ENCODE results near the gene ATP4A.

Gene ATP4A

DNA sequence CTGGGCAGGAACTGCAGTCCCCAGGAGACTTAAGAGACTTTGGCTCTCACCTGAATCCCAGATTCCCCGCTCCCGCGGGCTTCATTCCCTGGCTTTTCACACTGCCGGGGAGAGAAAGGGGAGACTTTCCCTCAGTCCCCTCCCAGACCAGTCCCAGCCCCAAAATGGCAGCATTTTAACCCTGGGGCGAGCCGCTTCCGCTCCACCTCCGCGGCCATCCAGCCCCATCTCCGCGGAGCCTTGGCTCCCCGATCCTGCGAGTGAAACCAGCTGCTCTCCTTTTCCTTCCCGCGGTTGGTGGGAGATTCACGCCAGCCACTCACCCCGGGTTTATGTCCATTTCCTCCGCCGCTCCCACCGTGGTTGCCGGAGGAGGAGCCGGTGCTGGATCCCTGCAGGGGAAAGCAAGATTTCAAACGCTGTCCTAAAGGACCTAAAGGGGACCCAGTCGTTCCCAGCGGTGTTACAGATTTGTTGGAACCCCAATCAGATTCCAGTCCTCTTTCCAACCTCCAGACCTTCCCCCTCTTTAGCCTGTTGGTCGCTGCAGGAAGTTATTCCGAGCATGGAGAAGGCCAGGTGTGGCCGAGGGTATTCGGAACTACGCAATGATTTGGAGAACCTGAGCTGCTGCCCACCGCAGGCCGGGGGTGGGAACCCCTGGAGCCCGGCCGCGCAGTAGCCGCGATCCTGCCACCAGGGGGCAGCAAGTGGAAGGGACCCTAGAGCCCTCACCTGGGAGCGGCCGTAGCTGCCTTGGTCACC, 53.4 kb downstream of the ATP4A start:
- peaks cover 13% of the 10 kb centered on the region for H3K27me3 ChIP-seq (ENCODE audit: control insufficient read depth, insufficient read depth, low read length)
- peak overlapping the region; percentile 11 for H3K27ac ChIP-seq (ENCODE audit: low read depth, low read length)

GRCh38 chr19:35509018-35509652, 54.3 kb downstream of the ATP4A start:
- Histone ChIP-seq H3K4me3 (ENCODE audit: low read length) (peak overlapping the region; percentile 58), H3K4me1 (ENCODE audit: control insufficient read depth, insufficient read depth, low read length) (no peaks in the 10 kb centered on the region), H3K27ac (ENCODE audit: low read depth, low read length) (no peak overlapping the region), H3K36me3 (ENCODE audit: control insufficient read depth, insufficient read depth, low read length) (no peaks in the 10 kb centered on the region), H3K27me3 (ENCODE audit: control insufficient read depth, insufficient read depth, low read length) (peaks cover 13% of the 10 kb centered on the region), H3K9ac (ENCODE audit: low read length) (no peak overlapping the region)

More for the DNA sequence above, 53.4 kb downstream of the ATP4A start:
- Histone ChIP-seq H3K36me3 (ENCODE audit: control insufficient read depth, insufficient read depth, low read length) (no peaks in the 10 kb centered on the region), H3K4me3 (ENCODE audit: low read length) (peak overlapping the region; percentile 58), H3K9ac (ENCODE audit: low read length) (peak overlapping the region; percentile 24), H3K4me1 (ENCODE audit: control insufficient read depth, insufficient read depth, low read length) (no peaks in the 10 kb centered on the region)

- Histone ChIP-seq H3K9ac (ENCODE audit: low read length) (no peak overlapping the region), H3K36me3 (ENCODE audit: control insufficient read depth, insufficient read depth, low read length) (no peaks in the 10 kb centered on the region), H3K4me1 (ENCODE audit: control insufficient read depth, insufficient read depth, low read length) (no peaks in the 10 kb centered on the region), H3K27me3 (ENCODE audit: control insufficient read depth, insufficient read depth, low read length) (peaks cover 12% of the 10 kb centered on the region), H3K4me3 (ENCODE audit: low read length) (no peak overlapping the region), H3K27ac (ENCODE audit: low read depth, low read length) (no peak overlapping the region)
Measured at GRCh38 chr19:35508129-35508528, 55.3 kb downstream of the ATP4A start.

DNA sequence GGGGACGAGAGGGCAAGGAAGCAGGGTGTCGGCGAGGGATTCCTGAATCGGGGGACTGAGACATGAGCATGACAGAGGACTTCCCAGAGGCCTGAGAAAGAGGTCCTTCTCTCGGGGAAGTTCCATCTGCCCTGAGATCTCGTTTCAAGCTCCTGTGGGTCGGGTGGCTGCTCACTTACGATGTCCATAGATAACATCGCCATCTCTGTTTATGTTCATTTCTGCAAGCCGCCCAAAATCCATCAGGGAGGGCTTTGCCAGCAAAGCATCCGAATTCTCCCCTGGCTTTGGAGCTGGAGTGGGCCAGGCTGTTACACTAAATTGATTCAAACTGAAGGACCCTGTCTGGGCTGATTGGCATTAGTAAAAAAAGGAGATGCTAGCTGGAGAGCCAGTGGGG, 55.9 kb downstream of the ATP4A start:
- Histone ChIP-seq H3K36me3 (ENCODE audit: control insufficient read depth, insufficient read depth, low read length) (no peaks in the 10 kb centered on the region), H3K9ac (ENCODE audit: low read length) (no peak overlapping the region), H3K4me1 (ENCODE audit: control insufficient read depth, insufficient read depth, low read length) (no peaks in the 10 kb centered on the region), H3K27ac (ENCODE audit: low read depth, low read length) (no peak overlapping the region), H3K4me3 (ENCODE audit: low read length) (no peak overlapping the region), H3K27me3 (ENCODE audit: control insufficient read depth, insufficient read depth, low read length) (peaks cover 10% of the 10 kb centered on the region)

DNA sequence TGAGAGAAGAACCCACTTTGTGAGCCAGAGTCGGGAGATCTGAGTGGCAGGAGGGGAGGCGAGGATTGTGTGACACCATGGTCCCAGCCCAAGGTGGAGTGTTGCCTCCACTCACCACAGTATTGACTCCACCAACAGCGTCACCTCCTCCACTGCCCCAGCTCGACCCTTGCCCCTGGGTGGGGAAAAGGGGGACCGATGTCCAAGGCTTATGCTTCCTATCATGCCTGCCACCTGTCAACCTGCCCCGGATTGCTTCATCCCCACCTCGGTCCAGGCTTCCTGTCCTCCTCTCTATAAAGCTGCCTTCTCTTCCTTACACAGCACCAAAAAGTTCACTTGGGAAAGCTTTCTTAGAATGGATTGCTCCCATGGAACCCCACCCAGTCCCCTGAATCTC, 57.4 kb downstream of the ATP4A start:
- H3K36me3 ChIP-seq (ENCODE audit: control insufficient read depth, insufficient read depth, low read length), result no peaks in the 10 kb centered on the region
- H3K4me1 ChIP-seq (ENCODE audit: control insufficient read depth, insufficient read depth, low read length), result no peaks in the 10 kb centered on the region
- H3K27me3 ChIP-seq (ENCODE audit: control insufficient read depth, insufficient read depth, low read length), result peaks cover 10% of the 10 kb centered on the region
- H3K9ac ChIP-seq (ENCODE audit: low read length), result no peak overlapping the region
- no peak overlapping the region for H3K27ac ChIP-seq (ENCODE audit: low read depth, low read length)
- no peak overlapping the region for H3K4me3 ChIP-seq (ENCODE audit: low read length)

- no peaks in the 10 kb centered on the region for H3K36me3 ChIP-seq (ENCODE audit: control insufficient read depth, insufficient read depth, low read length)
- H3K4me3 ChIP-seq (ENCODE audit: low read length), result no peak overlapping the region
- H3K27ac ChIP-seq (ENCODE audit: low read depth, low read length), result no peak overlapping the region
- H3K27me3 ChIP-seq (ENCODE audit: control insufficient read depth, insufficient read depth, low read length), result no peaks in the 10 kb centered on the region
- H3K4me1 ChIP-seq (ENCODE audit: control insufficient read depth, insufficient read depth, low read length), result no peaks in the 10 kb centered on the region
- no peak overlapping the region for H3K9ac ChIP-seq (ENCODE audit: low read length)
Measured at GRCh38 chr19:35502751-35503150, 60.7 kb downstream of the ATP4A start.

DNA sequence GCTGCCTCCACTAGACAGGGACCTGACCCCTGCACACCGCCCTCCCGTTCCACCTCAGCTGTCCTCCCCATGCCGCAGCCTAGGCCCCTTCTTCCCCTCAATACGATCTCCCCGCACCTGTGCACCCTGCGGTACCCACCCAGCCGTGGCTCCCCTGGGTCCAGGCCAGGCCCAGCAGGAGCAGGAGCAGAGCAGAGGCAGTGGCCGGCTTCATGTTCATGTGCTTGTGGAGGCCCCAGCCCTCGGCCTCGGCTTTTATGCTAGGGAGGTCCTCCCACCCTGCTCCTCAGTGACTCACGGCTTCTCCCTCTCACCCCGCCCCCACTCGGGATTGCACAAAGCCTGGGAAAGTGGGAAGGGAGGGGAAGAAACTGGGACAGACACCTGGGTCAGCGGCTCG, 61.8 kb downstream of the ATP4A start:
- H3K27ac ChIP-seq (ENCODE audit: low read depth, low read length), result no peak overlapping the region
- H3K9ac ChIP-seq (ENCODE audit: low read length), result no peak overlapping the region
- no peaks in the 10 kb centered on the region for H3K27me3 ChIP-seq (ENCODE audit: control insufficient read depth, insufficient read depth, low read length)
- no peaks in the 10 kb centered on the region for H3K36me3 ChIP-seq (ENCODE audit: control insufficient read depth, insufficient read depth, low read length)
- no peak overlapping the region for H3K4me3 ChIP-seq (ENCODE audit: low read length)
- no peaks in the 10 kb centered on the region for H3K4me1 ChIP-seq (ENCODE audit: control insufficient read depth, insufficient read depth, low read length)

GRCh38 chr19:35500611-35501010, 62.8 kb downstream of the ATP4A start:
- Histone ChIP-seq H3K27ac (ENCODE audit: low read depth, low read length) (no peak overlapping the region), H3K4me1 (ENCODE audit: control insufficient read depth, insufficient read depth, low read length) (no peaks in the 10 kb centered on the region), H3K27me3 (ENCODE audit: control insufficient read depth, insufficient read depth, low read length) (no peaks in the 10 kb centered on the region), H3K4me3 (ENCODE audit: low read length) (no peak overlapping the region), H3K36me3 (ENCODE audit: control insufficient read depth, insufficient read depth, low read length) (no peaks in the 10 kb centered on the region), H3K9ac (ENCODE audit: low read length) (no peak overlapping the region)

Data from rectal smooth muscle tissue (tissue), 1 donor.